GM23338 (cell line): Measurements from ENCODE around the gene SUB1.
"Not testable (repeated sequence)": the region's sequence is repeated elsewhere in the genome, so short reads cannot be mapped to it uniquely, and the experiment has no call there.

Experiments used
- CREB1 ChIP-seq: fragments of 250-450 bp; sonication (Bioruptor Pico); IDR thresholded peaks from 2 replicates; pipeline ENCODE4 v1.5.0; 2020; ENCODE audit warnings: low read depth, mild to moderate bottlenecking, moderate library complexity
- EZH2 ChIP-seq: fragments of 200-600 bp; sonication (generic); IDR thresholded peaks from one replicate; pipeline ENCODE4 v1.8.0; 2017; ENCODE audit warnings: antibody characterized with exemption, mild to moderate bottlenecking, low read depth; ENCODE audit not compliant: unreplicated experiment
- EZH2phosphoT487 ChIP-seq: fragments of 200-600 bp; sonication (generic); IDR thresholded peaks from one replicate; pipeline ENCODE4 v1.8.1; 2018; ENCODE audit warnings: antibody characterized with exemption; ENCODE audit not compliant: unreplicated experiment
- TF ChIP-seq, protein P1 (sequence below), 2 experiments: fragments of 200-600 bp in 1 of 2; sonication (generic) in 1 of 2; conservative IDR thresholded peaks; 2 replicates each; pipeline versions ENCODE4 v1.5.1 to v1.6.1; 2016 to 2017; ENCODE audit warnings: antibody characterized with exemption in 2 of 2, low read depth in 2 of 2, mild to moderate bottlenecking in 2 of 2, moderate library complexity in 1 of 2

DNA sequence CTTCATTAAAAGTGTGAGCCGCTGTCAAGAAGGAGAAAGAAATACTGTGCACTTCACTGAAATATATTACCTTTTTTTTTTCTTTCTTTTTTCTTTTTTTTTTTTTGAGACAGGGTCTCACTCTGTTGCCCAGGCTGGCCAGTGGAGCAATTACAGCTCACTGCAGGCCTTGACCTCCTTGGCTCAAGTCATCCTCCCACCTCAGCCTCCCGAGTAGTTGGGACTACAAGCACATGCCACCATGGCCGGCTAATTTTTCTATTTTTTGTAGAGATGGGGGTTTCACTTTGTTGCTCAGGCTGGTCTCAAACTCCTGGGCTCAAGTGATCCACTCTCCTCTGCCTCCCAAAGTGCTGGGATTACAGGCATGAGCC is 11.9 kb upstream of the SUB1 start:
- not testable (repeated sequence) for TF ChIP-seq EZH2phosphoT487, EZH2, CREB1
- TF ChIP-seq, protein P1, sequence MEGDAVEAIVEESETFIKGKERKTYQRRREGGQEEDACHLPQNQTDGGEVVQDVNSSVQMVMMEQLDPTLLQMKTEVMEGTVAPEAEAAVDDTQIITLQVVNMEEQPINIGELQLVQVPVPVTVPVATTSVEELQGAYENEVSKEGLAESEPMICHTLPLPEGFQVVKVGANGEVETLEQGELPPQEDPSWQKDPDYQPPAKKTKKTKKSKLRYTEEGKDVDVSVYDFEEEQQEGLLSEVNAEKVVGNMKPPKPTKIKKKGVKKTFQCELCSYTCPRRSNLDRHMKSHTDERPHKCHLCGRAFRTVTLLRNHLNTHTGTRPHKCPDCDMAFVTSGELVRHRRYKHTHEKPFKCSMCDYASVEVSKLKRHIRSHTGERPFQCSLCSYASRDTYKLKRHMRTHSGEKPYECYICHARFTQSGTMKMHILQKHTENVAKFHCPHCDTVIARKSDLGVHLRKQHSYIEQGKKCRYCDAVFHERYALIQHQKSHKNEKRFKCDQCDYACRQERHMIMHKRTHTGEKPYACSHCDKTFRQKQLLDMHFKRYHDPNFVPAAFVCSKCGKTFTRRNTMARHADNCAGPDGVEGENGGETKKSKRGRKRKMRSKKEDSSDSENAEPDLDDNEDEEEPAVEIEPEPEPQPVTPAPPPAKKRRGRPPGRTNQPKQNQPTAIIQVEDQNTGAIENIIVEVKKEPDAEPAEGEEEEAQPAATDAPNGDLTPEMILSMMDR (conservative IDR thresholded peaks at IDR 0.05; ENCODE audit: low read depth in 2 of 2), result not testable (repeated sequence)
